Measurements from ENCODE around the gene PTPRR.

DNA sequence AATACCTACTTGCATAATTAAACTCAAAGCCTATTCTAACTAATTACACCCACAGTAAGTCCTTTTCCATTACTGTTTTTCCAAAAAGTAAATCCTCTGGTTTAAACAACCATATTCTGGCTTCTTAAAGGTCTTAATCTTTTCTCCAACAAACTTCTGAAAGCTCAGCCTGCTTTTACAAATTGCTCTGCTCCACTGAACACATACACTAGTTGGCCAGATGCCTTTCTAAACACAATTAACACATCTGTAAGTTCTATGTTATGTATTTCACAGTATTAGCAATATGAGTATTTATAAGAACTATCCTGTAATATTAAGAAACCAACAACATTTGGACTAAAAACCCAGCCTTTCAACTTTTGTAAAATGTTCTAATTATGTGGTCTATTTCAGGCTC, 313.4 kb downstream of the PTPRR start:
- no peak for TF ChIP-seq SNAI2 (CRISPR knock-in tag; IDR thresholded peaks at IDR 0.05)
- TF ChIP-seq GLIS3 (CRISPR knock-in tag; IDR thresholded peaks at IDR 0.05): no peak
- no peak for TF ChIP-seq RARB (CRISPR knock-in tag; IDR thresholded peaks at IDR 0.05)
- no peak for TF ChIP-seq OSR1 (CRISPR knock-in tag; IDR thresholded peaks at IDR 0.05)
- no peak for TF ChIP-seq ZNF565 (CRISPR knock-in tag; conservative IDR thresholded peaks at IDR 0.05; ENCODE audit: low read depth)
- TF ChIP-seq PATZ1 (CRISPR knock-in tag; IDR thresholded peaks at IDR 0.05; ENCODE audit: borderline replicate concordance): no peak
- no peak for TF ChIP-seq TCF4 (CRISPR knock-in tag; IDR thresholded peaks at IDR 0.05; ENCODE audit: borderline replicate concordance)
- TF ChIP-seq TOX (CRISPR knock-in tag; IDR thresholded peaks at IDR 0.05; ENCODE audit: borderline replicate concordance): no peak
- no peak for TF ChIP-seq CREB5 (CRISPR knock-in tag; IDR thresholded peaks at IDR 0.05; ENCODE audit: low read depth)
- no peak for TF ChIP-seq ZNF70 (CRISPR knock-in tag; IDR thresholded peaks at IDR 0.05)
- TF ChIP-seq ARNTL (CRISPR knock-in tag; IDR thresholded peaks at IDR 0.05; ENCODE audit: borderline replicate concordance, low read depth): no peak
- TF ChIP-seq ZFP3 (CRISPR knock-in tag; IDR thresholded peaks at IDR 0.05): no peak
- no peak for TF ChIP-seq ZC3H10 (CRISPR knock-in tag; IDR thresholded peaks at IDR 0.05)

All from SK-N-SH treated with all-trans-retinoic acid at 6 μM for 48 hours (cell line).